GM12874 (cell line): ENCODE results near the gene KLHL8.

Source experiments
- TF ChIP-seq, protein P1 (sequence below): IDR thresholded peaks from 2 replicates; pipeline ENCODE4 v1.5.1; 2011; ENCODE audit warnings: low read depth, mild to moderate bottlenecking, control low read depth, low read length, moderate library complexity; ENCODE audit not compliant: insufficient read depth

The KLHL8 gene

GRCh38 chr4:87193958-87194675 is 26.3 kb downstream of the KLHL8 start:
- TF ChIP-seq, protein P1, sequence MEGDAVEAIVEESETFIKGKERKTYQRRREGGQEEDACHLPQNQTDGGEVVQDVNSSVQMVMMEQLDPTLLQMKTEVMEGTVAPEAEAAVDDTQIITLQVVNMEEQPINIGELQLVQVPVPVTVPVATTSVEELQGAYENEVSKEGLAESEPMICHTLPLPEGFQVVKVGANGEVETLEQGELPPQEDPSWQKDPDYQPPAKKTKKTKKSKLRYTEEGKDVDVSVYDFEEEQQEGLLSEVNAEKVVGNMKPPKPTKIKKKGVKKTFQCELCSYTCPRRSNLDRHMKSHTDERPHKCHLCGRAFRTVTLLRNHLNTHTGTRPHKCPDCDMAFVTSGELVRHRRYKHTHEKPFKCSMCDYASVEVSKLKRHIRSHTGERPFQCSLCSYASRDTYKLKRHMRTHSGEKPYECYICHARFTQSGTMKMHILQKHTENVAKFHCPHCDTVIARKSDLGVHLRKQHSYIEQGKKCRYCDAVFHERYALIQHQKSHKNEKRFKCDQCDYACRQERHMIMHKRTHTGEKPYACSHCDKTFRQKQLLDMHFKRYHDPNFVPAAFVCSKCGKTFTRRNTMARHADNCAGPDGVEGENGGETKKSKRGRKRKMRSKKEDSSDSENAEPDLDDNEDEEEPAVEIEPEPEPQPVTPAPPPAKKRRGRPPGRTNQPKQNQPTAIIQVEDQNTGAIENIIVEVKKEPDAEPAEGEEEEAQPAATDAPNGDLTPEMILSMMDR: no peak

DNA sequence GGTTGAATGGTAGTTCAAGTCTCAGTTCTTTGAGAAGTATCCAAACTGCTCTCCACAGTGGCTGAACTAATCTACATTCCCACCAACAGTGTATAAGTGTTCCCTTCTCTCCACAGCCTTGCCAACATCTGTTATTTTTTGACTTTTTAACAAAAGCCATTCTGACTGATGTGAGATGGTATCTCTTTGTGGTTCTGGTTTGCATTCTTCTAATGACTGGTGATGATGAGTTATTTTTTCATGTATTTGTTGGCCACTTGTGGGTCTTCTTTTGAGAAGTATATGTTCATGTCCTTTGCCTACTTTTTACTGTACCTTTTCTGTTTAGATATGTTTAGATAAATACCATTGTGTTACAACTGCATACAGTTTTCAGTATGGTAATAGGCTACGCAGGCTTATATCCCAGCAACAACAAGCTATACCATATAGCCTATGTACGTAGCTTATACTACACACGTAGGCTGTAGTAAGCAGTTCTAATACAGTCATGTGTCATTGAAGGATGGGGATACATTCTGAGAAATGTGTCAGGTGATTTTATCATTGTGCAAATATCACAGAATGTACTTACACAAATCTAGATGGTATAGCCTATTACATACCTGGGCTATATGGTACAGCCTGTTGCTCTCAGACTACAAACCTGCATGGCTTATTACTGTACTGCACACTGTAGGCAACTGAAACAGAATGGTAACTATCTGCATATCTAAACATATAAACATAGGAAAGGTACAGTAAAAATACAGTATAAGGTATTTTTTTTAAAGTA is 28.1 kb downstream of the KLHL8 start:
- TF ChIP-seq, protein P1: no peak

DNA sequence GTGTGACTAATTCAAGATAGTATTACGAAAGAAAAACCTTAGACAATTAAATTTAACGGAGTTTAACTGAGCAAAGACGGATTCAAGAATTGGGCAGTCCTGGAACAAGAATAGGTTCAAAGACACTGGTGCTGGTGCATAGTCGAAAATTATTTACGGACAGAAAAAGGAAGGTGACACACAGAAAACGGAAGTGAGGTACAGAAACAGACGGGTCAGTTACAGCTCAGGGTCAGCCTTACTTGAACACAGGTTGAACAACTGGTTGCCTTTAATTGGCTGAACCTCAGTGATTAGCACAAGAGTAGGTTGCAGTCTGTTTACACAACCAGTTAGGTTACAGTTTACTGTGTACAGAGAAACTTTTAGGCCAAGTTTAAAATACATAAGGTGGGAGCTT is 31.5 kb downstream of the KLHL8 start:
- TF ChIP-seq, protein P1: no peak

DNA sequence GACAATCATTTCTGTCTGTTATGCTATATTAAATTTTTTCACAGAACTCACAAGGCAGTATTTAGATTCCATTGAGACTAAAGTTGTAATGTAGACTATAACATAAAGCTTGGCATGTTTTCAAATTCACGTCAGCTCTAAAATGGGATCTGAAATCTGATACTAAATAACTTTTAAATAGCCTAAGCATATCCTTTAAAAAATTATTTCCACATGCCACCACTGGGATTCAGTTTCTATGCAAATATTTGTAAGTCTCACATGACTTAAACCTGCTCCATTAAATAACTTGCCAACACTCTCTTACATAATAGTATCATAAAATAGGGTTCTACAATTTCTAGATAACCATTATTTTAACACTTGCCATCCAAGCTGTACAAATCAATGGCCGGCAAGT is 32.4 kb downstream of the KLHL8 start:
- TF ChIP-seq, protein P1: no peak

GRCh38 chr4:87185146-87185870 is 35.1 kb downstream of the KLHL8 start:
- TF ChIP-seq, protein P1: no peak

DNA sequence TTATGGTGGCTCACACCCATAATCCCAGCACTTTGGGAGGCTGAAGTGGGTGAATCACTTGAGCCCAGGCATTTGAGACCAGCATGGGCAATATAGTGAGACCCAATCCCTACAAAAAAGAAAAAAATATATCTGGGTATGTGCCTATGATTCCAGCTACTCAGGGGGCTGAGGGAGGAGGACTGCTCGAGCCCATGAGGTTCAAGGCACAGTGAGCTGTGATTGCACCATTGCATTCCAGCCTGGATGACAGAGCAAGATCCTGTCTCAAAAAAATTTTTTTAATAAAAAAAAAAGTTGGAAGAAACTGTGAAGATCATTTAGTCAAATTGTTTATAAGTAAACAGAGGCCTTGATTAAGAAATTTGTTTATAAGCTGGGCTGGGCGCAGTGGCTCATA is 39.7 kb downstream of the KLHL8 start:
- TF ChIP-seq, protein P1: no peak

DNA sequence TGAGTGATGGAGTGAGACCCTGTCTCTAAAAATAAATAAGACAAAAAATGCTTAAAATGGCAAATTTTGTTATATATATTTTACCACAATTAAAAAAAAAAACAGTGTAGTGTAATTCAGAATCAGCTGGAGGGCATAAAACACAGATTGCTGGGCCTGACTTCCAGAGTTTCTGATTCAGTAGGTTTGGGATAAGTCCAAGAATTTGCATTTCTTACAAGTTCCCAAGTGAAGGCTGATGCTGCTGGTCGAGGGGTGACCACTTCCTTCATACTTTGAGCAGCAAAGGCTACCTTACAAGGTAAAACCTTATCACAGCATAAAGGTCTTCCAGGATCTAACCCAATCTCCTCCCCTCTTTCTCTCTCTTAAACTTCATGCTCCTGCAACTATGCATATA is 40.7 kb downstream of the KLHL8 start:
- TF ChIP-seq, protein P1: no peak
